Retinal pigment epithelial cell (primary cell): ENCODE measurements around the gene GOLGA7B.

ENCODE experiments used
- DNase-seq: peaks from one replicate; pipeline ENCODE4 v3.0.0-alpha.2; 2010; ENCODE audit warnings: low read depth
- H3K4me3 ChIP-seq: 2 replicates; pipeline ENCODE4 v1.5.1; 2011; ENCODE audit warnings: mild to moderate bottlenecking, low read length, control low read depth, moderate library complexity
- TF ChIP-seq, protein P1 (sequence below): conservative IDR thresholded peaks from 2 replicates; pipeline ENCODE4 v1.5.1; 2011; ENCODE audit warnings: low read depth, low read length, control low read depth, inconsistent platforms

Gene GOLGA7B

DNA sequence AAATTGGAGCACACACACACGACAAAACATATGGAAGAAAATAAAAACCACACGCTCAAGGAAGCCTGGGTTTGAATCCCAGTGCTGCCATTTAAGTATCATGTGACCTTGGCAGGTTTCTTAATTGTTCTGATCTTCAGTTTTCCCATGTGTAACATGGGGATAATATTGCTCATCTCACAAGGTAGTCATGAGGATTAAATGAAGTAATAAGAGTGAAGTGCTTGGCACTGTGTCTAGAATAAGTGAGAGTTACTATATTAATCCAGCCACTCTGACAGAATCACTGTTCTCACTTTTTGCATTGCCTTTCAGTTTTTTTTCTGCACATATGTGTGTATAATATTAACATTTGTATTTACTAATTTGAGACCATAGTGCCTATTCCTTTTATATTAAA is 43.3 kb downstream of the GOLGA7B start:
- TF ChIP-seq, protein P1, sequence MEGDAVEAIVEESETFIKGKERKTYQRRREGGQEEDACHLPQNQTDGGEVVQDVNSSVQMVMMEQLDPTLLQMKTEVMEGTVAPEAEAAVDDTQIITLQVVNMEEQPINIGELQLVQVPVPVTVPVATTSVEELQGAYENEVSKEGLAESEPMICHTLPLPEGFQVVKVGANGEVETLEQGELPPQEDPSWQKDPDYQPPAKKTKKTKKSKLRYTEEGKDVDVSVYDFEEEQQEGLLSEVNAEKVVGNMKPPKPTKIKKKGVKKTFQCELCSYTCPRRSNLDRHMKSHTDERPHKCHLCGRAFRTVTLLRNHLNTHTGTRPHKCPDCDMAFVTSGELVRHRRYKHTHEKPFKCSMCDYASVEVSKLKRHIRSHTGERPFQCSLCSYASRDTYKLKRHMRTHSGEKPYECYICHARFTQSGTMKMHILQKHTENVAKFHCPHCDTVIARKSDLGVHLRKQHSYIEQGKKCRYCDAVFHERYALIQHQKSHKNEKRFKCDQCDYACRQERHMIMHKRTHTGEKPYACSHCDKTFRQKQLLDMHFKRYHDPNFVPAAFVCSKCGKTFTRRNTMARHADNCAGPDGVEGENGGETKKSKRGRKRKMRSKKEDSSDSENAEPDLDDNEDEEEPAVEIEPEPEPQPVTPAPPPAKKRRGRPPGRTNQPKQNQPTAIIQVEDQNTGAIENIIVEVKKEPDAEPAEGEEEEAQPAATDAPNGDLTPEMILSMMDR: no peak
- H3K4me3 ChIP-seq: no peak overlapping the region
- DNase-seq: no peak

DNA sequence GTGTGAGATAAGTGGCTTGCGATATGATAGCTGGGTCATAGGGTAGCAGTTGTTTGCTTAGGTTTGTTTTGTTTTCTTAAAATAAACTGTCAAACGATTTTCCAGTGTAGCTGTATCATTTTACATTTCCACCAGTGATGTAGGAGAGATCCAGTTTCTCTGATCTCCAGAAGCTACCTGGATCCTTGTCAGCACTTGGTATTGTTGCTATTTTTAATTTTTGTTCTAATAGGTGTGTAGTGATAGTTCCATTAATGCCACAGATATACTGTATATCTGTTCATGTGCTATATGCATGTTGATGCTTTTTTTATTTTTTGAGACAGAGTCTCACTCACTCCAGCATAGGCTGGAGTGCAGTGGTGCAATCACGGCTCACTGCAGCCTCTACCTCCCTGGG is 44.4 kb downstream of the GOLGA7B start:
- no peak overlapping the region for H3K4me3 ChIP-seq
- TF ChIP-seq, protein P1: no peak
- DNase-seq: no peak

DNA sequence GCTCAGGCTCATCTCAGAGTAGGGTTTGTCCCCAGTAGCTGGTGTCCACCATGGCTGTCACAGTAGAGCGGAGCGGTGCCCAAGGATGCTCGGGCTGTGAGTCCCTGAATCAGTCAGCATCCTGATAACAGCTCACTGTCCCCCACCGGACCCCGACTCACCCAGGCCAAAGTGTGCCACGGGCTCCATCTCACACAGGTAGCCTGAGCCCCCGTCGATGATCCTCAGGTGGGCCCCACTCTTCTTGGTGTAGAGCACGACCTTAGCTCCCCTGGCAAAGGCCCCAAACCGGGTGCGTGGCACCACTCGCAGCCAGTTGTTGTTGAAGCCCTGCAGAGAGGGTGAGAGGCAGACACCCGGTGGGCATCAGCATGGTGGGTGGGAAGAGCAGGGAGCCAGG is 45.4 kb downstream of the GOLGA7B start:
- no peak overlapping the region for H3K4me3 ChIP-seq
- no peak for DNase-seq
- TF ChIP-seq, protein P1: no peak

DNA sequence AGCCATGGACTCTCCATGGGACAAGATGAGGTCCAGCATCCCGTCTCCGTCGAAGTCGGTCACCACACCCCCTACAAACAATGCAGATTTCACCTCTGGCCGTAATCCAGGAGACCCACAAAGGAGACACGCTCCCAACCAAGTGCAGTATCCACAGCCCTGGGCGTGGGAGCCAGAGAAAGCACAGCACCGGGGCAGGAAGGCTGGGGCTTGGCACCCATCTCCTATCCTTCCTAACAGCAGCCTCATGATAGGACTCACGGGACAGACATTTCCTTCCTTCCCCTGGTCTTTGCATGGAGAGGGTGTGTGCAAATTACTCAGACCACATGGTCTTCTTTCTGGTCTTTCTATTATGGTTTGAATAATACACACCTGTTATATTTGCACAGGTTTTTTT is 46.3 kb downstream of the GOLGA7B start:
- H3K4me3 ChIP-seq: no peak overlapping the region
- no peak for DNase-seq
- TF ChIP-seq, protein P1: no peak

DNA sequence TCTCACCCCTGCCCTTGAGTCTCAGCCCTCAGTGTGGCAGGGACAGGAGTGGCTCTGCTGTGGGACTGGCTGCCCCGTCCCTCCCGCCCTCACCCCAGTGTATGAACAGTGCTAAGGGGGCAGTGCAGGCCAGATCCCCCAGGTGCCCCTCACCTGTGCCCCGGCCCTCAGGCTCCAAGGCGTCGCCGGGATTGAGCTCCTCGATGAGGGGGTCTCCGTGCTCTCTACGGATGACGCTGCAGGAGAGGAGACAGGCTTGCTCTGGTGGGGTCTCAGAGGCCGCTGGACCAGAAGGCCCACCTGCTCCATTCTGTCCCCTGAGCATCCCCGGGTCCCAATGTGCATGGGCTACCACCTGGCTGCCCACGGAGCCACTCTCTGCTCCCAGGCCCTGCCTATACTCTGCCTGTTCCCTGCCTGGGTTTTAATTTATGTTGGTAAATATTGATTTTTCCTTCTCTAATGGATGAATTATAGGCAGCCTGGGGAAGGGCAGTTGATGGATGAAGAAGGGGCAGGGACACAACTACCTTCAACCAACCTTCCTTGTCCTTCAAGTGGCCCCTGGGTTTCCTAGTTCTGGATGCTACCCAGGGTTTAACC is 47.2 kb downstream of the GOLGA7B start:
- DNase-seq: no peak
- H3K4me3 ChIP-seq: no peak overlapping the region
- TF ChIP-seq, protein P1: no peak

DNA sequence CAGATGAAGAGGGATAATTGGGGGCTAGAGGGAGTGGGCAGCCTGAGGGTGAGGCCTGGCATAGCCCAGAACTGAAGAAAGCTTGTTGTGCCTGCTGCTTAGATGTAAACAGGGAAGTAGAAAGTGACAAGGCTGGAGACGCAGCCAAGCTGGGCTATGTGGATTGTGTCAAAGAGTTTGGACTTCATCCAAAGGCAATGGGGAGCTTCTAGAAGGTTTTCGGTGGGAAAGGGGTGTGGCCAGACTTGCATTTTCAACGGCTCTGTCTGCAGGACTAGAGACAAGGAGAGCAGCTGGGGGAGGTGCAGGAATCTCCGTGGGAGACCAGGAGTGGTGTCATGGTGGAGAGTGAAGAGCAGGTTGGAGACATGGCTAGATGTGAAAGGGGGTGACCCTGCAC is 48.8 kb downstream of the GOLGA7B start:
- no peak for DNase-seq
- TF ChIP-seq, protein P1: no peak
- no peak overlapping the region for H3K4me3 ChIP-seq

DNA sequence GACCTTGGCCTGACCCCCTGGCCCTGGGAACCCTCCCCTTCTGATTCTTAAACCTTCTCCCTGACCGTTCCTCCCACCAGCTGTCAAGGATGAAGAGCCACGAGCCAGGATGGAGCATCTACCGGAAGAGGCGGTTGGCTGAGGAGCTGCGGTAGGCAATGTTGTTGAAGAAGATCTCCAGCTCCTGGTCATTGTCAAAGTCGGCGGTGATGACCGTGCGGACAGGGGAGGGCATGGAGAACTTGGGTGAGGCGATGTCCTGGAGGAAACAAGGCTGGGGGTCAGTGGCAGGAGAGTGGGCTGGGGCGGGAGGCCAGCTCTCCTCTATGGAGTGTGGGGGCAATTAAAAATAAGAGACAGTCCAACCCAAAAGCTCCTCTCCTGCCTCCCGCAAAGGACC is 51.7 kb downstream of the GOLGA7B start:
- H3K4me3 ChIP-seq: no peak overlapping the region
- DNase-seq: no peak
- TF ChIP-seq, protein P1: no peak
